Measurements from ENCODE around the gene FAM110A.

Gene FAM110A

GRCh38 chr20:881051-881782 lies 47.7 kb downstream of the FAM110A start:
- Histone ChIP-seq H3K9me3 (ENCODE audit: control insufficient read depth in 1 of 2, low read length in 2 of 2) (no peaks in the 10 kb centered on the region), H3K27me3 (ENCODE audit: control insufficient read depth in 1 of 2, insufficient read depth in 2 of 2, low read length in 2 of 2) (peaks cover 4 to 9% of the 10 kb centered on the region in 2 donors), H3K36me3 (ENCODE audit: control insufficient read depth in 1 of 2, insufficient read depth in 2 of 2, low read length in 2 of 2) (no peaks in the 10 kb centered on the region), H3K9ac (ENCODE audit: low read depth in 1 of 2, low read length in 2 of 2) (no peak overlapping the region), H3K4me3 (ENCODE audit: low read depth in 1 of 2, low read length in 2 of 2) (no peak overlapping the region), H3K27ac (ENCODE audit: low read depth, low read length) (no peak overlapping the region), H3K4me1 (ENCODE audit: control insufficient read depth in 1 of 2, insufficient read depth in 2 of 2, low read length in 2 of 2) (no peaks in the 10 kb centered on the region)

- Histone ChIP-seq H3K4me1 (ENCODE audit: control insufficient read depth in 1 of 2, insufficient read depth in 2 of 2, low read length in 2 of 2) (no peaks in the 10 kb centered on the region), H3K27me3 (ENCODE audit: control insufficient read depth in 1 of 2, insufficient read depth in 2 of 2, low read length in 2 of 2) (peaks cover 4 to 9% of the 10 kb centered on the region in 2 donors), H3K9me3 (ENCODE audit: control insufficient read depth in 1 of 2, low read length in 2 of 2) (no peaks in the 10 kb centered on the region), H3K27ac (ENCODE audit: low read depth, low read length) (no peak overlapping the region), H3K36me3 (ENCODE audit: control insufficient read depth in 1 of 2, insufficient read depth in 2 of 2, low read length in 2 of 2) (no peaks in the 10 kb centered on the region), H3K4me3 (ENCODE audit: low read depth in 1 of 2, low read length in 2 of 2) (no peak overlapping the region), H3K9ac (ENCODE audit: low read depth in 1 of 2, low read length in 2 of 2) (no peak overlapping the region)
Observed at GRCh38 chr20:881783-882144, 48.2 kb downstream of the FAM110A start.

GRCh38 chr20:884983-885952 lies 51.8 kb downstream of the FAM110A start:
- Histone ChIP-seq H3K27ac (ENCODE audit: low read depth, low read length) (no peak overlapping the region), H3K4me3 (ENCODE audit: low read depth in 1 of 2, low read length in 2 of 2) (no peak overlapping the region), H3K4me1 (ENCODE audit: control insufficient read depth in 1 of 2, insufficient read depth in 2 of 2, low read length in 2 of 2) (no peaks in the 10 kb centered on the region), H3K27me3 (ENCODE audit: control insufficient read depth in 1 of 2, insufficient read depth in 2 of 2, low read length in 2 of 2) (peaks cover 4 to 9% of the 10 kb centered on the region in 2 donors), H3K36me3 (ENCODE audit: control insufficient read depth in 1 of 2, insufficient read depth in 2 of 2, low read length in 2 of 2) (no peaks in the 10 kb centered on the region), H3K9me3 (ENCODE audit: control insufficient read depth in 1 of 2, low read length in 2 of 2) (no peaks in the 10 kb centered on the region), H3K9ac (ENCODE audit: low read depth in 1 of 2, low read length in 2 of 2) (no peak overlapping the region)

GRCh38 chr20:887137-887536 lies 53.6 kb downstream of the FAM110A start:
- H3K9me3 ChIP-seq (ENCODE audit: control insufficient read depth in 1 of 2, low read length in 2 of 2), result no peaks in the 10 kb centered on the region
- no peak overlapping the region for H3K9ac ChIP-seq (ENCODE audit: low read depth in 1 of 2, low read length in 2 of 2)
- no peak overlapping the region for H3K27ac ChIP-seq (ENCODE audit: low read depth, low read length)
- H3K36me3 ChIP-seq (ENCODE audit: control insufficient read depth in 1 of 2, insufficient read depth in 2 of 2, low read length in 2 of 2), result no peaks in the 10 kb centered on the region
- no peaks in the 10 kb centered on the region for H3K4me1 ChIP-seq (ENCODE audit: control insufficient read depth in 1 of 2, insufficient read depth in 2 of 2, low read length in 2 of 2)
- peaks cover 4 to 9% of the 10 kb centered on the region in 2 donors for H3K27me3 ChIP-seq (ENCODE audit: control insufficient read depth in 1 of 2, insufficient read depth in 2 of 2, low read length in 2 of 2)
- H3K4me3 ChIP-seq (ENCODE audit: low read depth in 1 of 2, low read length in 2 of 2), result no peak overlapping the region

GRCh38 chr20:888057-888456 lies 54.5 kb downstream of the FAM110A start:
- Histone ChIP-seq H3K9ac (ENCODE audit: low read depth in 1 of 2, low read length in 2 of 2) (no peak overlapping the region), H3K9me3 (ENCODE audit: control insufficient read depth in 1 of 2, low read length in 2 of 2) (no peaks in the 10 kb centered on the region), H3K36me3 (ENCODE audit: control insufficient read depth in 1 of 2, insufficient read depth in 2 of 2, low read length in 2 of 2) (no peaks in the 10 kb centered on the region), H3K27ac (ENCODE audit: low read depth, low read length) (no peak overlapping the region), H3K27me3 (ENCODE audit: control insufficient read depth in 1 of 2, insufficient read depth in 2 of 2, low read length in 2 of 2) (peaks cover 4 to 9% of the 10 kb centered on the region in 2 donors), H3K4me3 (ENCODE audit: low read depth in 1 of 2, low read length in 2 of 2) (no peak overlapping the region), H3K4me1 (ENCODE audit: control insufficient read depth in 1 of 2, insufficient read depth in 2 of 2, low read length in 2 of 2) (no peaks in the 10 kb centered on the region)

- Histone ChIP-seq H3K9ac (ENCODE audit: low read depth in 1 of 2, low read length in 2 of 2) (no peak overlapping the region), H3K9me3 (ENCODE audit: control insufficient read depth in 1 of 2, low read length in 2 of 2) (no peaks in the 10 kb centered on the region), H3K4me1 (ENCODE audit: control insufficient read depth in 1 of 2, insufficient read depth in 2 of 2, low read length in 2 of 2) (no peaks in the 10 kb centered on the region), H3K27ac (ENCODE audit: low read depth, low read length) (no peak overlapping the region), H3K27me3 (ENCODE audit: control insufficient read depth in 1 of 2, insufficient read depth in 2 of 2, low read length in 2 of 2) (peaks cover 4 to 5% of the 10 kb centered on the region in 2 donors), H3K36me3 (ENCODE audit: control insufficient read depth in 1 of 2, insufficient read depth in 2 of 2, low read length in 2 of 2) (no peaks in the 10 kb centered on the region), H3K4me3 (ENCODE audit: low read depth in 1 of 2, low read length in 2 of 2) (no peak overlapping the region)
Observed at GRCh38 chr20:889106-889505, 55.6 kb downstream of the FAM110A start.

GRCh38 chr20:889932-890463 lies 56.5 kb downstream of the FAM110A start:
- H3K36me3 ChIP-seq (ENCODE audit: control insufficient read depth in 1 of 2, insufficient read depth in 2 of 2, low read length in 2 of 2), result no peaks in the 10 kb centered on the region
- no peaks in the 10 kb centered on the region for H3K9me3 ChIP-seq (ENCODE audit: control insufficient read depth in 1 of 2, low read length in 2 of 2)
- no peak overlapping the region for H3K27ac ChIP-seq (ENCODE audit: low read depth, low read length)

GRCh38 chr20:890666-891057 lies 57.1 kb downstream of the FAM110A start:
- Histone ChIP-seq H3K9me3 (ENCODE audit: control insufficient read depth in 1 of 2, low read length in 2 of 2) (no peaks in the 10 kb centered on the region), H3K27ac (ENCODE audit: low read depth, low read length) (no peak overlapping the region), H3K27me3 (ENCODE audit: control insufficient read depth in 1 of 2, insufficient read depth in 2 of 2, low read length in 2 of 2) (no peaks in the 10 kb centered on the region), H3K9ac (ENCODE audit: low read depth in 1 of 2, low read length in 2 of 2) (no peak overlapping the region), H3K36me3 (ENCODE audit: control insufficient read depth in 1 of 2, insufficient read depth in 2 of 2, low read length in 2 of 2) (no peaks in the 10 kb centered on the region), H3K4me1 (ENCODE audit: control insufficient read depth in 1 of 2, insufficient read depth in 2 of 2, low read length in 2 of 2) (no peaks in the 10 kb centered on the region), H3K4me3 (ENCODE audit: low read depth in 1 of 2, low read length in 2 of 2) (no peak overlapping the region)

More at GRCh38 chr20:889932-890463, 56.5 kb downstream of the FAM110A start:
- no peaks in the 10 kb centered on the region for H3K4me1 ChIP-seq (ENCODE audit: control insufficient read depth in 1 of 2, insufficient read depth in 2 of 2, low read length in 2 of 2)
- H3K9ac ChIP-seq (ENCODE audit: low read depth in 1 of 2, low read length in 2 of 2), result no peak overlapping the region
- H3K4me3 ChIP-seq (ENCODE audit: low read depth in 1 of 2, low read length in 2 of 2), result no peak overlapping the region
- peaks cover under 1 to 4% of the 10 kb centered on the region in 2 donors for H3K27me3 ChIP-seq (ENCODE audit: control insufficient read depth in 1 of 2, insufficient read depth in 2 of 2, low read length in 2 of 2)

- H3K4me1 ChIP-seq (ENCODE audit: control insufficient read depth in 1 of 2, insufficient read depth in 2 of 2, low read length in 2 of 2), result no peaks in the 10 kb centered on the region
- no peaks in the 10 kb centered on the region for H3K36me3 ChIP-seq (ENCODE audit: control insufficient read depth in 1 of 2, insufficient read depth in 2 of 2, low read length in 2 of 2)
- no peaks in the 10 kb centered on the region for H3K27me3 ChIP-seq (ENCODE audit: control insufficient read depth in 1 of 2, insufficient read depth in 2 of 2, low read length in 2 of 2)
- no peak overlapping the region for H3K27ac ChIP-seq (ENCODE audit: low read depth, low read length)
- H3K4me3 ChIP-seq (ENCODE audit: low read depth in 1 of 2, low read length in 2 of 2), result no peak overlapping the region
- H3K9me3 ChIP-seq (ENCODE audit: control insufficient read depth in 1 of 2, low read length in 2 of 2), result no peaks in the 10 kb centered on the region
- H3K9ac ChIP-seq (ENCODE audit: low read depth in 1 of 2, low read length in 2 of 2), result no peak overlapping the region
Observed at GRCh38 chr20:891058-891705, 57.7 kb downstream of the FAM110A start.

GRCh38 chr20:891706-892080 lies 58.2 kb downstream of the FAM110A start:
- Histone ChIP-seq H3K27ac (ENCODE audit: low read depth, low read length) (no peak overlapping the region), H3K9ac (ENCODE audit: low read depth in 1 of 2, low read length in 2 of 2) (no peak overlapping the region), H3K9me3 (ENCODE audit: control insufficient read depth in 1 of 2, low read length in 2 of 2) (no peaks in the 10 kb centered on the region), H3K36me3 (ENCODE audit: control insufficient read depth in 1 of 2, insufficient read depth in 2 of 2, low read length in 2 of 2) (no peaks in the 10 kb centered on the region), H3K4me1 (ENCODE audit: control insufficient read depth in 1 of 2, insufficient read depth in 2 of 2, low read length in 2 of 2) (no peaks in the 10 kb centered on the region), H3K27me3 (ENCODE audit: control insufficient read depth in 1 of 2, insufficient read depth in 2 of 2, low read length in 2 of 2) (no peaks in the 10 kb centered on the region), H3K4me3 (ENCODE audit: low read depth in 1 of 2, low read length in 2 of 2) (no peak overlapping the region)

Measured in duodenal mucosa (tissue), 2 donors.